ENCODE results near the gene XYLT1.

Gene XYLT1

GRCh38 chr16:17367923-17368322 lies 102.8 kb downstream of the XYLT1 start:
- Histone ChIP-seq H4K20me1 (ENCODE audit: insufficient read depth, low read length) (no peaks in the 10 kb centered on the region), H3K9ac (ENCODE audit: low read length) (no peak overlapping the region), H3K27me3 (ENCODE audit: low read depth, low read length) (no peaks in the 10 kb centered on the region), H3K4me1 (ENCODE audit: low read length) (peaks cover 10% of the 10 kb centered on the region), H3K79me2 (ENCODE audit: low read length) (no peaks in the 10 kb centered on the region), H3K9me3 (ENCODE audit: insufficient read depth, low read length) (no peaks in the 10 kb centered on the region), H2AFZ (ENCODE audit: low read depth, low read length) (no peak overlapping the region), H3K36me3 (replicated peaks; ENCODE audit: low read depth, low read length) (no peaks in the 10 kb centered on the region), H3K27ac (ENCODE audit: low read length) (no peak overlapping the region), H3K4me2 (ENCODE audit: low read length) (no peak overlapping the region), H3K4me3 (ENCODE audit: low read length) (no peak overlapping the region)
- TF ChIP-seq EZH2phosphoT487 (IDR thresholded peaks at IDR 0.05; ENCODE audit: low read depth), result no peak
- no peak for TF ChIP-seq CTCF (IDR thresholded peaks at IDR 0.05; ENCODE audit: low read depth, low read length)

GRCh38 chr16:17367036-17367435 lies 103.7 kb downstream of the XYLT1 start:
- Histone ChIP-seq H4K20me1 (ENCODE audit: insufficient read depth, low read length) (no peaks in the 10 kb centered on the region), H3K4me1 (ENCODE audit: low read length) (peaks cover 10% of the 10 kb centered on the region), H3K4me3 (ENCODE audit: low read length) (no peak overlapping the region), H2AFZ (ENCODE audit: low read depth, low read length) (no peak overlapping the region), H3K79me2 (ENCODE audit: low read length) (no peaks in the 10 kb centered on the region), H3K36me3 (replicated peaks; ENCODE audit: low read depth, low read length) (no peaks in the 10 kb centered on the region), H3K9me3 (ENCODE audit: insufficient read depth, low read length) (no peaks in the 10 kb centered on the region), H3K4me2 (ENCODE audit: low read length) (no peak overlapping the region), H3K27me3 (ENCODE audit: low read depth, low read length) (no peaks in the 10 kb centered on the region), H3K27ac (ENCODE audit: low read length) (no peak overlapping the region), H3K9ac (ENCODE audit: low read length) (no peak overlapping the region)
- no peak for TF ChIP-seq EZH2phosphoT487 (IDR thresholded peaks at IDR 0.05; ENCODE audit: low read depth)
- no peak for TF ChIP-seq CTCF (IDR thresholded peaks at IDR 0.05; ENCODE audit: low read depth, low read length)

- Histone ChIP-seq H3K27ac (ENCODE audit: low read length) (no peak overlapping the region), H3K36me3 (replicated peaks; ENCODE audit: low read depth, low read length) (no peaks in the 10 kb centered on the region), H3K4me1 (ENCODE audit: low read length) (peaks cover 10% of the 10 kb centered on the region), H3K79me2 (ENCODE audit: low read length) (no peaks in the 10 kb centered on the region), H2AFZ (ENCODE audit: low read depth, low read length) (no peak overlapping the region), H3K4me2 (ENCODE audit: low read length) (no peak overlapping the region), H3K4me3 (ENCODE audit: low read length) (no peak overlapping the region), H4K20me1 (ENCODE audit: insufficient read depth, low read length) (no peaks in the 10 kb centered on the region), H3K27me3 (ENCODE audit: low read depth, low read length) (no peaks in the 10 kb centered on the region), H3K9me3 (ENCODE audit: insufficient read depth, low read length) (no peaks in the 10 kb centered on the region), H3K9ac (ENCODE audit: low read length) (no peak overlapping the region)
- no peak for TF ChIP-seq CTCF (IDR thresholded peaks at IDR 0.05; ENCODE audit: low read depth, low read length)
- no peak for TF ChIP-seq EZH2phosphoT487 (IDR thresholded peaks at IDR 0.05; ENCODE audit: low read depth)
Measured at GRCh38 chr16:17366299-17366961, 104.3 kb downstream of the XYLT1 start.

GRCh38 chr16:17365591-17366298 lies 105.0 kb downstream of the XYLT1 start:
- H3K27ac ChIP-seq (ENCODE audit: low read length), result no peak overlapping the region
- no peaks in the 10 kb centered on the region for H3K27me3 ChIP-seq (ENCODE audit: low read depth, low read length)
- H3K36me3 ChIP-seq (replicated peaks; ENCODE audit: low read depth, low read length), result no peaks in the 10 kb centered on the region
- no peaks in the 10 kb centered on the region for H3K79me2 ChIP-seq (ENCODE audit: low read length)
- no peak overlapping the region for H3K9ac ChIP-seq (ENCODE audit: low read length)
- H3K4me2 ChIP-seq (ENCODE audit: low read length), result no peak overlapping the region
- peaks cover 10% of the 10 kb centered on the region for H3K4me1 ChIP-seq (ENCODE audit: low read length)
- TF ChIP-seq EZH2phosphoT487 (IDR thresholded peaks at IDR 0.05; ENCODE audit: low read depth) (no peak), CTCF (IDR thresholded peaks at IDR 0.05; ENCODE audit: low read depth, low read length) (no peak)
- no peaks in the 10 kb centered on the region for H4K20me1 ChIP-seq (ENCODE audit: insufficient read depth, low read length)
- H2AFZ ChIP-seq (ENCODE audit: low read depth, low read length), result no peak overlapping the region
- H3K9me3 ChIP-seq (ENCODE audit: insufficient read depth, low read length), result no peaks in the 10 kb centered on the region
- H3K4me3 ChIP-seq (ENCODE audit: low read length), result no peak overlapping the region

All from OCI-LY3 (cell line).